ENCODE measurements around the gene EPS8L1.

EPS8L1 gene

GRCh38 chr19:55133639-55134444 is 58.2 kb downstream of the EPS8L1 start:
- H3K36me3 ChIP-seq (ENCODE audit: control insufficient read depth, insufficient read depth, low read length) = no peaks in the 10 kb centered on the region
- no peaks in the 10 kb centered on the region for H3K9me3 ChIP-seq (ENCODE audit: control insufficient read depth, low read length)
- H3K27me3 ChIP-seq (replicated peaks; ENCODE audit: control insufficient read depth, insufficient read depth, low read length, poor library complexity, severe bottlenecking) = no peaks in the 10 kb centered on the region
- no peak overlapping the region for H3K27ac ChIP-seq (ENCODE audit: insufficient read depth, low read length, poor library complexity, severe bottlenecking)
- H3K4me3 ChIP-seq (ENCODE audit: insufficient read depth, low read depth, low read length, poor library complexity, severe bottlenecking) = no peak overlapping the region
- H3K4me1 ChIP-seq (ENCODE audit: control insufficient read depth, insufficient read depth, low read length, poor library complexity, severe bottlenecking) = no peaks in the 10 kb centered on the region
- no peak for DNase-seq

- no peak overlapping the region for H3K4me3 ChIP-seq (ENCODE audit: insufficient read depth, low read depth, low read length, poor library complexity, severe bottlenecking)
- no peaks in the 10 kb centered on the region for H3K27me3 ChIP-seq (replicated peaks; ENCODE audit: control insufficient read depth, insufficient read depth, low read length, poor library complexity, severe bottlenecking)
- no peak overlapping the region for H3K27ac ChIP-seq (ENCODE audit: insufficient read depth, low read length, poor library complexity, severe bottlenecking)
- no peak for DNase-seq
- no peaks in the 10 kb centered on the region for H3K9me3 ChIP-seq (ENCODE audit: control insufficient read depth, low read length)
- H3K36me3 ChIP-seq (ENCODE audit: control insufficient read depth, insufficient read depth, low read length) = no peaks in the 10 kb centered on the region
- H3K4me1 ChIP-seq (ENCODE audit: control insufficient read depth, insufficient read depth, low read length, poor library complexity, severe bottlenecking) = no peaks in the 10 kb centered on the region
Observed at GRCh38 chr19:55134736-55135135, 59.1 kb downstream of the EPS8L1 start.

GRCh38 chr19:55136399-55137102 is 60.9 kb downstream of the EPS8L1 start:
- Histone ChIP-seq H3K9me3 (ENCODE audit: control insufficient read depth, low read length) (no peaks in the 10 kb centered on the region), H3K4me3 (ENCODE audit: insufficient read depth, low read depth, low read length, poor library complexity, severe bottlenecking) (no peak overlapping the region), H3K4me1 (ENCODE audit: control insufficient read depth, insufficient read depth, low read length, poor library complexity, severe bottlenecking) (peaks cover 4% of the 10 kb centered on the region), H3K27me3 (replicated peaks; ENCODE audit: control insufficient read depth, insufficient read depth, low read length, poor library complexity, severe bottlenecking) (peaks cover 6% of the 10 kb centered on the region), H3K36me3 (ENCODE audit: control insufficient read depth, insufficient read depth, low read length) (no peaks in the 10 kb centered on the region), H3K27ac (ENCODE audit: insufficient read depth, low read length, poor library complexity, severe bottlenecking) (no peak overlapping the region)
- DNase-seq = no peak

Measured in effector memory CD4-positive, alpha-beta T cell (primary cell).